Measurements from ENCODE around the gene CLEC16A.
A peak's percentile ranks its signal among the peaks of the same experiment; 100 is the strongest.
"Not testable (repeated sequence)": the region's sequence is repeated elsewhere in the genome, so short reads cannot be mapped to it uniquely, and the experiment has no call there.

Gene CLEC16A

GRCh38 chr16:10941127-10941933 lies 3.0 kb upstream of the CLEC16A start:
- DNase-seq = no peak

- not testable (repeated sequence) for DNase-seq
These were observed 2.4 kb upstream of the CLEC16A start for GRCh38 chr16:10941935-10942351.

- peak; percentile 91 for DNase-seq
These were observed 1.9 kb upstream of the CLEC16A start, which contains the start of gene DEXI for GRCh38 chr16:10942352-10943063. Gene DEXI (minus strand): TSS chr16:10942468. CDS start chr16:10942005, 463 bp downstream.

DNA sequence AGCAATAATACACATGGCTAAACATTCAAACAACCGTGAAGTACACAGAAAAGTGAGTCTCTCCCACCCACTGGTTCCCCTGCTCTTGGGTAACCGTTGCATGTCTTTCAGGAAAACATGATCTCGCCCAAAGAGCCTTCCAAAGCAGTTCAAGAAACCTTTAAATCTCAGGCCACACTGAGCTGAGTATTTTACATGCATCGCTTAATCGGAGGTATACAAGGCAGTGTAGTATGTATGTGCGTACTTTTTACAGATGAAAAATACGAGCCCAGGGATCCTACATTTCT lies 1.4 kb upstream of the CLEC16A start:
- DNase-seq = no peak

DNA sequence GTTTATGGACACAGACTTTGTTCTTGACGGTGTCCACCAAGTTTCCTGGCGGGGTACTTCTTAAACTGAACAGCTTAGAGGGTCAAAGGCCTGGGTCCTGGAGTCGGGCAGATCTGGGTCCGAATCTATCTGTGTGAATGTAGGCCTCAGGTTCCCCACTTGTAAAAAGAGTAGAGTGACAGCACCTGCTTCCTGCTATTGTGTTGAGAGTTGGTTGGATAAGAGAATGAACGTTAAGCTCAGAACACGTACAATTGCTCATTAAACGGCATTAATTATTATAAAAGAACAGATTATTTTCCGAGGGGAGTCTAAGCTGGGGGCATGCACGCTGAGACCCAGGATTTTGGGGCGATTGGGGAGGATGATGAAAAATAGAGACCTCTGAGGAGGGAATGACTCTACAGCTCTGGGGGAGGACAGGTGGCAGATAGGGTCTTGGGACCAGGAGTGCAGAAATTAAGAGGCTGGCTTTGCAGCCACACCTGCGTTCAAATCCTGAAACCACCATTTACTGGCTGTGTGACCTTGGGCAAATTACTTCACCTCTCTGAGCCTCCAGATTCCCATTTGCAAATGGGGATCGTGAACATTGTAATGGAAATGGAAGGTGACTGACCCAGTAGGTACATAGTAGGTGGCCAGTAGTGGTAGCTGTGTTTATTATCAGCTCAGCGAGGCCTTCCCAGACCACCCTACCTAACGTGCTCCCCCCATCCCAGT lies 862 bp downstream of the CLEC16A start:
- DNase-seq = no peak

DNA sequence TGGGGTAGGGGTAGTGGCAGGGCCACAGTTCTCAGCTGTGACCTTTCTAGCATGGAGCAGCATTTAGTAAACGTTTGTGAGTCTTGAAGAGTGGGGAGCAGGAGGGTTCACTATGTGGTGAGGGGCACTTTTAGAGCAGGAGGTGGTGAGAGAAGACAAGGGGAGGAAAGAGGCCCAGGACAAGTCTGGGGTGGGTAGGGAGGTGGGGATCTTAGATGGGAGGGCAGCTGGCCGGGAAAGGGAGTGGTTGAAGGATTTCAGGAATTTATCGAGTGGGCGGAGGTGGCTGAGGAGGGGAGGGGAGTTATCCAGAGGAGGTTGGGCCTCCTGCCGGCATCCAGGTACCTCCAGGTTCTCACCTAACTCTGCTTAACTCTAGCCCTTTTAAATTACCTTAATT lies 1.9 kb downstream of the CLEC16A start:
- DNase-seq = no peak

DNA sequence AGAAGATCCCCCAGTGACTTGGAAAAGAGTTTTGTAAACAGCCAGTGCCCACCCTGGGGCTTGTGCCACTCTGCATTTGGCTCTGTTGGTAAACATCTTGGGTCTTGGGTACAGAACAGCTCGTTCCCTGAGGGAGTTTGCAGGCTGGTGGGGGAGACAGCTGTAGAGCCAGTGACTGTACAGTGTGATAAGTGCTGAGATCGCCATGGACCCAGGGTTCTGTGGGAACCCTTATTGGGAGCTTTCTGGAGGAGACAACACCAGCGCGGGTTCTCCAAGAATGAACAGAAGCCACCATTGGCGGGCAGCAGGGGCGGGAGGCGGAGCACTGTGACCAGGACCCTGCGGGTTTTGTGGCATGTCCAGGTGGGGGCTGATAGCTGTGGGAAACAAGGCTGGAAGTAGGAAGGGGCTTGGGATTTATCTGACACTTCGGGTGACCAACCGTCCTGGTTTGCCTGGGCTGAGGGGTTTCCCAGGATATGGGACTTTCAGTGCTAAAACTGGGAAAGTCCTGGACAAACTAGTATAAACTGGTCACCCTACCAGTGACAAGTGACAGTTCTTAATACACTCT lies 2.9 kb downstream of the CLEC16A start:
- no peak for DNase-seq

DNA sequence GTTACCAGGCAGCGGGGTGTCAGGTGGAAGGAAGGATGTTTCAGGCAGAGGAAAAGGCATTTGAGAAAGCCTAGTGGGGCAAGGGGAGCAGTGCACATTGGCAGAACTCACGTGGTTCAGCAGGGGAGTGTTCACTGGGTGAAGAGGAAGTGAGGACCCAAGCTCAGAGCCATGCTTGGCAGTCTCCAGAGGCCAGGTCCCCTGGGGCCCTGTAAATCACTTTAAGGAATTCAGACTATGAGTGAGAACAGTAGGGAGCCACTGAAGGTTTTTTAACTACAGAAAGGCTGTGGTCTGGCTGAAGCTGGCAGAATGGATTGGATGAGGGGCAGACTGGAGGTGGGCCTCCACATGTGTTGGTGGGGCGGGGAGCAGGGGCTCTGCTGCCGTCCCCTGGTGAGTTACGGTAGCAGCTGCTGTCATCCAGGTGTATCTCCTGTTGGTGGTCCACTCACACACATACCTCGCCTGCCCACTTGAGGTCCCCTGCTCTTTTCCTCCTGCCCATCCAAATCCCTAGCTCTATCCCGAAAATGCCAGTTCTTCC lies 5.1 kb downstream of the CLEC16A start:
- DNase-seq = no peak

DNA sequence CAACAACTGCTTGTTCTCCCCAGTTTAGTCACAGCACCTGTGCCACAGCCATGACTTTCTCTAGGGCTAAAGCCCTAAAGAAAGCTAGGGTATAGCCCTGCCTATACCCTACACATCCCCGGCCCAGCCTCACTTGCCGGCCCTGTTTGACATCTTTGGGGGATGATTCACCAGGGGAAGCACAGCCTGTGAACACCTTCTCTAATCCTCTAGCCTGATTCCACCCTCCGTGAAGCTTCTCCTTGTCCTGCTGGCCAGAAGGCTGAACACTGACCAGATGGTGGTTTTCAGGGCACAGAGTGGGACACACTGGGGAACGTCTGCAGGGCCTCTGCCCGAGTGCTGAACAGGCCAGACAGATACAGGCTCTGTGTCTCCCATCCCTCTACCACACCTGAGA lies 6.0 kb downstream of the CLEC16A start:
- no peak for DNase-seq

DNA sequence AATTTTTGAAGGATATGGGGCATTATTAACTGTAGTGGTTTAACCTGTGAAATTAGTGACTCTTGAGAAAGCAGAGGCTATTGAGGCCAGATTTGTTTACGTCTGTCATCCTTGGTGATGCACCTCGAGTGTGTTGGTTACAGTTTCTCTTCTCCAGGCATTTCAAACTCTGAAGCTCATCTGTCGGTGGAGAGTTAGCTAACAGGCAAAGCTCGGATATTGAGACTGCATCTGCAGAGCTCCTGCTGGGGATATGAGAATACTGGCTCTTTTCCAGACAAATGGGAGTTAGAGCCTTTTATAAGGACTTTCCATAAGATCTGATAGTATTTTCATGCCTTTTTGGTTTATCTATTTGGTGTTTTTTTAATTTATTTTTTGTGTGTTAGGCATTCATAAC lies 6.7 kb downstream of the CLEC16A start:
- DNase-seq = no peak

DNA sequence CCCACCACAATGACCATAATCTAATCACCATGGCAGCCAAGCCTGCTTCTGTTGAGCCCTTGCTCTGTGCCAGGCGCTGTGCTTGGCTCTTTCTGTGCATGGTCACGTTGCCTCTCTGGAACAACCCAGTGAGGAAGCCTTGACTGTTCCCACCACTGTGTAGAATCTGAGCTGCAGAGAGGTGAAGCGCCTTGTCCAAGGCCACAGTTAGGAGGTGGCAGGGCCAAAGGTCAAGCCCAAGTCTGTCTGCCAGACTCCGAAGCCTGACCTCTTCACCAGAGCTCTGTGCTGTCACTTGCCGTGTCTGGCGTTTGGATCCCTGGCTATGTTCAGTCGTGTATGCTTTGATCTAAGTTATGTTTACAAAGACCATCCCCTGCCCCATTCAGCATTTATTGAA lies 10.5 kb downstream of the CLEC16A start:
- no peak for DNase-seq

- no peak for DNase-seq
These were observed 13.6 kb downstream of the CLEC16A start for GRCh38 chr16:10957771-10958482.

DNA sequence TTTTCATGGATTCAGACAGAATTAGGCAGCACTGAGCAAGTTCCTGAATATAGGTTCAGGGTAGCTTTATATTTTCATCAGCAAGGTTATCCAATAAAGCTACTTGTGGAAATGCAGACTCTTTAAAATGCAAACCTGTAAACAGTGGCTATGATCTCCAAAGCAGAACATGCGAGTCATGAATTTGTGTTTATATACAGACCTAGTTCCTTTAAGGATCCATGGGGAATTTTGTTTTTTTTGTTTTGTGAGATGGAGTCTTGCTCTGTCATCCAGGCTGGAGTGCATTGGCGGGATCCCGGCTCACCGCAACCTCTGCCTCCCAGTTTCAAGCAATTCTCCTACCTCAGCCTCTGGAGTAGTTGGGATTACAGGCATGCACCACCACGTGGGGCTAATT lies 14.8 kb downstream of the CLEC16A start:
- DNase-seq = no peak

GRCh38 chr16:10961231-10961630 lies 16.9 kb downstream of the CLEC16A start:
- DNase-seq = no peak

DNA sequence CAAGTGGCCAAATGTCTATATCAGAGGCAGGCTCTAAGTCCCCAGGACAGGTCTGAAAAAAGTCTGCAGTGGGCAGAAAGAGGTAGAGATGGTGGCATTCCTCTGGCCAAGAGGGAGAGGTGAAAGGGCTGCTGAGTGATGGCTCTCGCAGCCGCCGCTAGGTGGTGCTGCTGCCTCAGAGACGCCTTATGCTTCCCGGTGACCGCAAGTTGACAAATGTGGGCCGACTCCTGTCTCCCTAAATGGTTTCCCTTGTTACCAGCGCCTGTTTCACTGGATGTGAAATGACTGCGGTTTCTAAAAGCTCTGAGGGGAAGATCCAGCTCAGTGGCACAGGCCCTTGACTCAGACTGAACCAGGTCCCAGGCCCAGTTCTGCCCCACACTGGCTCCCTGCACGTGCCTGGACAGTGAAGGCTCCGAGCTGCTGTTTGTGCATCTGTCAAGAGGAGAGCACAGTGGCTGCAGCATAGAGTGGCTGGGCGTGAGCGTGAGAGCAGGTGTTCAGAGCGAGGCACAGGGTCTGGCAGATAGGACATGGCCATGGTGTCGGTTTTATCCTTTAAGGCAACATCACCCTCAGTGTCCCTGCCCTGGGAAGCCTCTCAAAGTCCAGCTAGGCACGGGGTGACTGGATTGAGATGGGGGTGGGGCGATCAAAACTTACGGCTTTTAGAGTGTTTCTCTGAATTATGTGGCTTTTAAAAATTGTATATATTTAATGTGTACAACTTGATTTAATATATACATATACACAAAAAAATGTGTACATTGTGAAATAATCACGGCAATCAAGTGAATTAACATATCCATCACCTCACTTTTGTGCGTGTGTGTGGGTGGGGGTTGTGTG lies 19.9 kb downstream of the CLEC16A start:
- peak; percentile 85 for DNase-seq

DNA sequence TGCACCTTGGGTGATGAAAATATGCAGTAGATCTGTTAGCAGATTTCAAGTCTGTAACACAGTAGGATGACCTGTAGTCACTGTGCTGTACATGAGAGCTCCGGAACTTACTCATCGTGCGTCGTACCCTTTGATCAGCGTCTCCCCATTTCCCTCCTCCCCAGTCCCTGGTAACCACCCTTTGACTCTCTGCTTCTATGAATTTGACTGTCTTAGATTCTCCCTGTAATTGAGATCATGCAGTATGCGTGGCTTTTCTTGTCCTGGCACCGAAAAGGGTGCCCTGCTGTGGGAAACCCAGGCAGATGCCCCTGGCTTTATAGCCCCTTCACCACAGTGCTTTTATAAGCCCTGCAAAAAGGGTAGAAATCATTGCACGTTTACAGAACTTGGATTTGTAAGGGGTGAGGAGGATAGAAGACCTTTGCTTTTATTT lies 20.5 kb downstream of the CLEC16A start:
- DNase-seq = peak; percentile 40

GRCh38 chr16:10965440-10966061 lies 21.2 kb downstream of the CLEC16A start:
- no peak for DNase-seq

DNA sequence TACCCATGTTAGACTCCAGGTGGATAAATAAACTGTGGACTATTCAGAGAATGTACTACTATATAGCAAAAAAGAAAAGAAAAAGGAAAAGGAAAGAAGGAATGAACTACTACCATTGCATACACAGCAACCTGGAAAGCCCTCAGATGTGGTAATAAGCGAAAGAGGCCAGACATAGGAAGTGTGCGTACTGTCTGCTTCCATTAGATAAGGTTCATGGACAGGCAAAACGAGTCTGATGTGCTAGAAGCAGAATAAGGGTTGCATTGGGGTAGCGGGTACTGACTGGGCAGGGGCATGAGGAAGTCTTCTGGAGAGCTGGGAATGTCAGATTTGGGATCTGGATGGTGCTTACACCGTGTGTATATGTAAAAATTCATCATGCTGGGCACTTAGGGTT lies 21.8 kb downstream of the CLEC16A start:
- no peak for DNase-seq

DNA sequence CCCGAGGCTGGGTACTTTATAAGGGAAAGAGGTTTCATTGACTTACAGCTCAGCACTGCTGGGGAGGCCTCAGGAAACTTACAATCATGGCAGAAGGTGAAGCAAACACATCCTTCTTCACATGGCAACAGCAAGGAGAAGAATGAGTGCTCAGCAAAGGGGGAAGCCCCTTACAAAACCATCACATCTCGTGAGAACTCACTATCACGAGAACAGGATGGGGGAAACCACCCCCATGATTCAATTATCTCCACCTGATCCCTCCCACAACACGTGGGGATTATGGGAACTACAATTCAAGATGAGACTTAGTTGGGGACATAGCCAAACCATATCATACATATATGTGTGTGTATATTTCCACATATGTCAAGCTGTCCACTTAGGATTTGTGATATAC lies 22.2 kb downstream of the CLEC16A start:
- not testable (repeated sequence) for DNase-seq

GRCh38 chr16:10967986-10968385 lies 23.6 kb downstream of the CLEC16A start:
- DNase-seq = no peak

DNA sequence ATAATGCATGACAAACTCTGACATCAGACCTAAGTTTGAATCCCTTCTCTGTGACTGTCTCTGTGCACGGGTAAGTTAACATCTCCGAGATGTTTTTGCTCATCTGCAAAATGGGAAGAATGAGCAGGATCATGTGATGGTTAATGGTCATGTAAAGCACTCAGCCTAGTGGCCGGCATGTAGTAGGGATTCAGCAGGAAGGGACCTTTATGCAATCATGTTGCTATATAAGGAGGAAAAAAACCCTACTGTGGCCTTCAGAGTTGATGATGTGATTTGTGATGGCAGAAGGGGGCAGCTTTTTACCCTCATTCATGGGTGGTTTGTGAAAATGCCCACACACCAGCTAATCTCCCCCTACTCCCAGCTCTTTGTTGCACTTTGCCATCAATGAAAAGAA lies 24.1 kb downstream of the CLEC16A start:
- DNase-seq = no peak
